Common myeloid progenitor, CD34-positive (primary cell): ENCODE measurements around the gene ANKMY1. TPM values are rescaled to one million over a fixed set of nuclear protein-coding genes. Genes with fewer than 3 reads are reported as not detected.

ENCODE experiments used
- CTCF ChIA-PET: fragments of 350-600 bp; sonication (Branson Sonifier 250); formaldehyde crosslinking; loops from one replicate; lab custom pipeline; 2021; ENCODE audit warnings: antibody characterized with exemption; lab: Charles Lee
- POLR2A ChIA-PET: fragments of 350-600 bp; sonication (Branson Sonifier 250); formaldehyde crosslinking; loops from one replicate; lab custom pipeline; 2021; ENCODE audit warnings: antibody characterized with exemption; lab: Charles Lee
- DNase-seq, 3 donors: peaks; one replicate each; pipeline versions ENCODE4 v3.0.0 to v3.0.0-alpha.2; 2013
- H3K27ac ChIP-seq, 2 experiments: 1 replicate in 1 of 2; 2 replicates in 1 of 2; pipeline ENCODE4 v1.7.0; 2013; ENCODE audit warnings: inconsistent platforms in 2 of 2, low read length in 2 of 2, mild to moderate bottlenecking in 2 of 2, low read depth in 1 of 2, moderate library complexity in 1 of 2; ENCODE audit not compliant: severe bottlenecking in 2 of 2, insufficient read depth in 1 of 2, poor library complexity in 1 of 2
- H3K27me3 ChIP-seq, 5 experiments: replicated peaks in 2 of 5; 1 replicate in 3 of 5; 2 replicates in 2 of 5; pipeline versions ENCODE4 v1.6.1 to v1.7.0; 2013; ENCODE audit warnings: low read length in 4 of 5, mild to moderate bottlenecking in 2 of 5, moderate library complexity in 2 of 5, inconsistent platforms in 1 of 5; ENCODE audit not compliant: insufficient read depth in 5 of 5, control insufficient read depth in 4 of 5
- H3K36me3 ChIP-seq, 4 experiments: 1 replicate in 2 of 4; 2 replicates in 2 of 4; pipeline versions ENCODE4 v1.6.1 to v1.7.0; 2013; ENCODE audit warnings: low read length in 3 of 4, control low read depth in 1 of 4, mild to moderate bottlenecking in 1 of 4; ENCODE audit not compliant: control insufficient read depth in 4 of 4, insufficient read depth in 4 of 4
- H3K4me1 ChIP-seq, 4 experiments: 1 replicate in 3 of 4; 2 replicates in 1 of 4; pipeline versions ENCODE4 v1.6.1 to v1.7.1; 2013; ENCODE audit warnings: low read length in 3 of 4, mild to moderate bottlenecking in 3 of 4, control low read depth in 1 of 4, inconsistent platforms in 1 of 4, moderate library complexity in 1 of 4; ENCODE audit not compliant: control insufficient read depth in 4 of 4, insufficient read depth in 4 of 4; ENCODE audit errors: control extremely low read depth in 1 of 4
- H3K4me3 ChIP-seq, 7 experiments: 1 replicate in 4 of 7; 2 replicates in 3 of 7; pipeline versions ENCODE4 v1.5.1 to v1.7.0; 2013; ENCODE audit warnings: mild to moderate bottlenecking in 7 of 7, low read length in 6 of 7, moderate library complexity in 6 of 7, inconsistent platforms in 2 of 7, low read depth in 2 of 7, control low read depth in 1 of 7; ENCODE audit not compliant: insufficient read depth in 4 of 7, control insufficient read depth in 1 of 7; ENCODE audit errors: extremely low read depth in 1 of 7
- H3K9me3 ChIP-seq, 5 experiments: 1 replicate in 4 of 5; 2 replicates in 1 of 5; pipeline versions ENCODE4 v1.6.1 to v1.7.1; 2013; ENCODE audit warnings: low read length in 4 of 5, mild to moderate bottlenecking in 2 of 5, inconsistent platforms in 1 of 5, low read depth in 1 of 5, moderate library complexity in 1 of 5; ENCODE audit not compliant: control insufficient read depth in 4 of 5, insufficient read depth in 2 of 5; ENCODE audit errors: control extremely low read depth in 1 of 5
- WGBS: methylation state at CpG from one replicate; pipeline ENCODE4 v1.1.5; 2013; ENCODE audit not compliant: insufficient coverage; 5-methylcytosine and 5-hydroxymethylcytosine counted together
- polyA plus RNA-seq: library from polyadenylated mRNA; unstranded; fragments of 120-200 nt; gene quantifications from one replicate; pipeline ENCODE4 v1.2.1, GENCODE V29; 2013

Gene ANKMY1
- 15.8 TPM for polyA plus RNA-seq

GRCh38 chr2:240557808-240558207 is at the start of gene ANKMY1:
Gene ANKMY1, minus strand, starts transcription at chr2:240557988. Its CDS starts 653 bp downstream, at chr2:240557335.
- ChIA-PET CTCF (interaction anchor here (1.4 to 1.6 kb wide), 2 partner anchors 8 to 29 kb away, joined by 4 to 13 read pairs; partner anchors contain the start of gene CAPN10), POLR2A (interaction anchor here (1.0 kb wide), 1 partner anchor 11 kb away, joined by 3 read pairs; the partner anchor contains the start of gene RNPEPL1)
- H3K27me3 ChIP-seq: no peaks in the 10 kb centered on the region
- peak within 1 kb of the TSS in 5 of 7 experiments; percentile 21 to 67 (median 43) for H3K4me3 ChIP-seq
- peaks cover 0 to 3% (median 0%) of the 10 kb centered on the region in 5 experiments for H3K9me3 ChIP-seq
- DNase-seq: peak; percentile 60 to 84 (median 81)
- peaks cover 5 to 45% (median 33%) of the 10 kb centered on the region in 4 experiments for H3K4me1 ChIP-seq
- WGBS: 3% methylated on average over 45 of the region's 47 CpGs
- H3K36me3 ChIP-seq: peaks cover 2 to 30% (median 13%) of the 10 kb centered on the region in 4 experiments
- no peak within 1 kb of the TSS for H3K27ac ChIP-seq

GRCh38 chr2:240605867-240606743 is 48.3 kb upstream of the ANKMY1 start:
- Histone ChIP-seq H3K4me1 (peaks cover 0 to 2% (median 0%) of the 10 kb centered on the region in 4 experiments), H3K4me3 (no peak overlapping the region), H3K27me3 (no peaks in the 10 kb centered on the region), H3K27ac (no peak overlapping the region), H3K36me3 (peaks cover 0 to 9% (median 0%) of the 10 kb centered on the region in 4 experiments), H3K9me3 (no peaks in the 10 kb centered on the region)
- 95% methylated on average over 9 of the region's 12 CpGs for WGBS
- DNase-seq: no peak
- ChIA-PET POLR2A (no interaction called here), CTCF (interaction anchor here (1.1 kb wide), 1 partner anchor 19 kb away, joined by 4 read pairs; no protein-coding TSS in a partner anchor)

- 97% methylated on average over 13 of the region's 19 CpGs for WGBS
- CTCF ChIA-PET: interaction anchor here (1.1 kb wide), 1 partner anchor 18 kb away, joined by 4 read pairs; no protein-coding TSS in a partner anchor
These were observed 47.3 kb upstream of the ANKMY1 start for GRCh38 chr2:240604939-240605716.

GRCh38 chr2:240604291-240604938 is 46.6 kb upstream of the ANKMY1 start:
- H3K9me3 ChIP-seq: no peaks in the 10 kb centered on the region
- no peak for DNase-seq
- POLR2A ChIA-PET: no interaction called here
- 65% methylated on average over 9 of the region's 11 CpGs for WGBS
- H3K27ac ChIP-seq: no peak overlapping the region
- no peak overlapping the region for H3K4me3 ChIP-seq
- CTCF ChIA-PET: interaction anchor here (1.1 kb wide), 1 partner anchor 10 kb away, joined by 3 read pairs; no protein-coding TSS in a partner anchor
- H3K4me1 ChIP-seq: no peaks in the 10 kb centered on the region
- peaks cover 0 to 16% (median 3%) of the 10 kb centered on the region in 4 experiments for H3K36me3 ChIP-seq
- H3K27me3 ChIP-seq: no peaks in the 10 kb centered on the region

More at GRCh38 chr2:240604939-240605716, 47.3 kb upstream of the ANKMY1 start:
- POLR2A ChIA-PET: no interaction called here
- Histone ChIP-seq H3K27me3 (no peaks in the 10 kb centered on the region), H3K4me3 (no peak overlapping the region), H3K36me3 (peaks cover 0 to 12% (median 0%) of the 10 kb centered on the region in 4 experiments), H3K4me1 (no peaks in the 10 kb centered on the region), H3K27ac (no peak overlapping the region), H3K9me3 (no peaks in the 10 kb centered on the region)
- DNase-seq: no peak

GRCh38 chr2:240603846-240604245 is 46.1 kb upstream of the ANKMY1 start:
- no peaks in the 10 kb centered on the region for H3K4me1 ChIP-seq
- ChIA-PET POLR2A (no interaction called here), CTCF (interaction anchor here (0.7 to 1.1 kb wide), 2 partner anchors 10 to 15 kb away, joined by 3 read pairs; no protein-coding TSS in a partner anchor)
- 99% methylated on average over 9 of the region's 10 CpGs for WGBS
- H3K4me3 ChIP-seq: no peak overlapping the region
- no peak overlapping the region for H3K27ac ChIP-seq
- H3K9me3 ChIP-seq: no peaks in the 10 kb centered on the region
- H3K36me3 ChIP-seq: peaks cover 0 to 21% (median 3%) of the 10 kb centered on the region in 4 experiments
- DNase-seq: no peak
- no peaks in the 10 kb centered on the region for H3K27me3 ChIP-seq

- ChIA-PET CTCF (interaction anchor here (0.7 to 1.1 kb wide), 2 partner anchors 9 to 15 kb away, joined by 3 read pairs; no protein-coding TSS in a partner anchor), POLR2A (no interaction called here)
- Histone ChIP-seq H3K27ac (no peak overlapping the region), H3K4me3 (no peak overlapping the region), H3K4me1 (no peaks in the 10 kb centered on the region), H3K36me3 (peaks cover 0 to 27% (median 4%) of the 10 kb centered on the region in 4 experiments), H3K9me3 (no peaks in the 10 kb centered on the region), H3K27me3 (no peaks in the 10 kb centered on the region)
- DNase-seq: no peak
- WGBS: 94% methylated on average over 20 of the region's 22 CpGs
These were observed 45.5 kb upstream of the ANKMY1 start for GRCh38 chr2:240603081-240603835.
